T-helper 2 cell treated with Interferon-gamma antibody and Interleukin-4, amounts not matched to agents 100 ng/mL and 5 ng/mL, for 36 hours (primary cell): ENCODE data around the gene CAMTA1. TPM values are rescaled to one million over a fixed set of nuclear protein-coding genes. Genes with fewer than 3 reads are reported as not detected.

Source experiments
- intact Hi-C: fragments of 100-400 bp; cut with micrococcal nuclease; formaldehyde crosslinking; loops from one replicate; pipeline ENCODE4 v1.15.1; 2023
- total RNA-seq: library from RNA; stranded (reverse); gene quantifications from 2 replicates; pipeline ENCODE4 v1.2.3, GENCODE V29; 2022

The CAMTA1 gene
- total RNA-seq, 1 donor from 2014 or later, result 40.7 TPM

DNA sequence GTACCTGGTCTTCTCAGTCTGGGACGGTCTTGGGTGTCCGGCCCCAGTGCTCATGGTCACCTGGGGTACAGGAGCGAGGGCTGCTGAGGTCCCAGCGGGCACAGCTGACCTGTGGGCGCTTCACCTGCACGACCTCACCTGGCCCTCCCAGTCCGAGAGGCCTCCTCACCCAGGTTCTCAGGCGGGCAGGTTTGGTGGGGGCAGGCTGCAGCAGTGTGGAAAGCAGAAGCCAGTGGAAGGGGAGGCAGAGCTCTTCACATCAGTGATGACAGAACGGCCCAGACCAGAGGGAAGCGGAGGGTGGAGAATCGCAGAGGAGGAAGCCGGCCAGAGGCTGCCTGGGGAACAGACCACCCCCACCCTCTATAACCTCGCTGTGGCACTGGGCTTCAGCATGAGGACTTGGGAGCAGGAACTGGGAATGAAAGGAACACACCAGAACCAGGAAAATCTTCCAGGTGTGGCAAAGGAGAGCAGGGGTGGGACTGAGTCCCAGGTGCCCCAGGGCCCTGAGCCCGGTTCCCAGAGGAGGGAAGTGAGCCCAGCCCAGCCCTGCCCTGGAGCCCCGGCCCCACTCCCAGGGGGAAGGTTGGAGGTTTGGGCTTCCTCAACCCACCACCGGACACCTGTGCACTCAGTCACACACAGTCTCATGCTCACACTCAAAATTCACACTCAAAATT lies 720.7 kb downstream of the CAMTA1 start:
- intact Hi-C loops, result no loop called here

DNA sequence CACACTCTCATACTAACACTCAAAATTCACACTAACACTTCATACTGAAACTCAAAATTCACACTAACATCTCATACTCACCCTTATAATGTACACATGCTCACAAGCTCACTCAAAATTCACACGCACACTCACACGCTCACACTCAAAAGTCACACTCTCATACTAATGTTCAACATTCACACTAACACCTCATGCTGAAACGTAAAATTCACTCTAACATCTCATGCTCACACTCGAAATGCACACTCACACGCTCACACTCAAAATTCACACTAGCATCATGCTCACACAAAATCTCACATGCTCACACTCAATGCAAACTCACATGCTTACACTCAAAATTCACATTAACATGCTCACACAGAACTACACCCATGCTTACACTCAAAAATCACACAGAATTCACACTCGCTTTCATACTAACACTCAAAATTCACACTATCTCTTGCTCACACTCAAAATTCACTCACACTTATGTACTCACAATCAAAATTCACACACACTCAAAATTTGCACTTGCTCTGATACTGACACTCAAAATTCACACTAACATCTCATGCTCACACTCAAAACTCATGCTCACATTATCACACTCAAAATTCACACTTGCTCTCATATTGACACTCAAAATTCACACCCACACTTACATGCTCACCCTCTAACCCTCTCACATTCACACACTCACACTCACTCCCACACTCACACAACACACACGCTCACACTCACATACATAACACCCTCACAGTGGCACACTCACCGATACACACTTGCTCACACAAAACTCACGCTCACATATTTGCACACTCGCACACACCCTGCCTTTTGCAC lies 721.4 kb downstream of the CAMTA1 start:
- intact Hi-C loops, result no loop called here

DNA sequence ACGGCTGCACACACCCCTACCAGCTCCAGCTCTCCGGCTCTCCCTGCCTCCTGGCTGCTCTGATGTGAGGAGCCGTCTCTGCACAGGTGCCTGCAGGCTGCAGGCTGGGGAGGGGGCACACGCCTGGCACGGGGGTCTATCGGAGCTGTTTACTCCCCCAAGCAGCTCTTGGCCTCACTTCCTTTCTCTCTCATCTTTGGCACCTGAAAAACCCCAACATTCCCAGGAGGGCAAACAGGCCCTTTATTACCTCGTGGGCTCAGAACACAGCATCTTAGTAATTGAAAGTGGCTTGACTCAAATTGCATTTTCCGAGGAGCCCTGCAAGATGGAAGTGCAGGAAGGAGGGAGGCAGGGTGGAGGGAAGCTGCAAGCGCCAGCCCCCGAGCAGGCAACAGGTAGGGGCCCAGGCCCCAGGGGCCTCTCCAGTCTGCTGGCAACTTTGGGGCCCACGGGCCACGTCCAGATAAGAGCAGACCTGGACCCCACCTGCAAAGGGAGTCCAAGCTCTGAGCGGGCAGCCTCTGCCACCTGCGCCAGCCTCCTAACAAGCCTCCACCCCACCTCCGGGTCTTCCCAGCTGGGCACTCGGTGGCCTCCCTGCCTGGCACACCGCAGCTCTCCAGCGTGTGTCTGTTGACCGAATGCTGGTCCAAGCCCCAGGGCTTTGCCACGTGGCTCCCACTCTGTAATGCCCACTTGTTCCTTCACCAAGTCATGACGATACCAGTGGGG lies 722.2 kb downstream of the CAMTA1 start:
- intact Hi-C loops, result no loop called here

DNA sequence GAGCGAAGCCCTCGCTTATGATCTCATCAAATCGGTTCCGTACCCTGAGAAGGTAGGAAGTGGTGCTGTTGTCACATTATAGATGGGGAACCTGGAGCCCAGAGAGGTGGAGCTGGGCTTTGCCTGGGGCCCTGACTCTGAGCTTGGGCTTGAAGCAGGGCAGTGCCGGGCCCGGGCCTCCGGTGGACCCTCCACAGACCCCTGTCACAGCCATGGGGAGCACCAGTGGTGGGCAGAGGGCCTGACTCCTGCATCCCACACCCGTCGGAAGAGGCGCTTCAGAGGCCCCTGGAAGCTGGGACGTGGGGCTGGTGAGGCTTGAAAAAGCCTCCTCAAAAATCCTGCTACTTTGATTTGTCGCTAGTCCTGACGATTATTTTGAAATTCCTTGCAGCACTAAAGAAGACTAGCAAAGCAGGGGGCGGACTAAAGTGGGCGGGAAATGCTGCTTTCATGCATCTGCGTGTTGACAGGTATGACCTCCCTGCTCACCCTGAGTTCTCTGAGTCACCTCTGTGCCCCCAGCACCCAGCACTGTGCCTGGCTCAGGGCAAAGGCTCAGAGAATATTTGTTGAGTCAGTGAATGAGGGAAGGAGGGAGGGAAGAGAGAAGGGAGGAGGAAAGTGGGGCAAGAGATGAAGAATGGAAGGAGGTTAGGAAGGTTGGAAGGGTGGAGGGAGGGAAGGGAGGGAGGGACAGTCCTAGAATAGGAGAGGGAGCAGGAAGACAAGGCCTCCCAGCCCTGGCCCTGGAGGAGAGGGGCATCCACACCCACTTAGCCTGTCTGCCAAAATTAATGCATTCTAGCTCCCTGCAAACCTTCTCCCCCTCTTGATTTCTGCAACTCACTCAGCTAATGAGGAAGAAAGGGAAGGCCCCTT lies 723.0 kb downstream of the CAMTA1 start:
- intact Hi-C loops, result no loop called here

DNA sequence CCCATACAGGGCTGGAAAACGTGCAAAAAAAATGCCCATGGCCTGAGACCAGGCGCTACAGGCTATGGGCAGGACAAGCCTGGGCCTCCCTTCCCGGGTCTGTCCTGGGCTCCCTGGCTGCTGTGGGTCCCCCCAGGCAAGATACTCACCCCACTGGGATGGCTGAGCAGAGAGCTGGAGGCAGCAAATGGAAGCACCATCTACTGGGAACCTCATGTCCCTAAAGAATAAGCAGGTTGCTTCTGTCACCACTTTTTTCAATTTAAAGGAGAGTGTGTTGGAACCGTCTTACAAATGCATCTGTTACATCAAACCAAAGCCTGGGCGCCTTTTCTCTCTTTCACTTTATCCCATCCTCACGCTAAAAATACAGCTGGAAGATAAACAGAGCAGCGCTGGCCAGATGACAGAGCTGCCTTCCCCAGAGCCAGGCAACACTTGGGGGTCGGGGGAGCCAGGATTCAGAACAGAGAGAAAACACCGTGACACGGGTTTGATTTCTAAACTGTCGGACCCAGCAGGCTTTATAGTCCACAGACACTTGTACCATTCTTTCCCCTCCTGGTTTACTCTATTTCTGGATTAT lies 723.8 kb downstream of the CAMTA1 start:
- intact Hi-C loops, result no loop called here

DNA sequence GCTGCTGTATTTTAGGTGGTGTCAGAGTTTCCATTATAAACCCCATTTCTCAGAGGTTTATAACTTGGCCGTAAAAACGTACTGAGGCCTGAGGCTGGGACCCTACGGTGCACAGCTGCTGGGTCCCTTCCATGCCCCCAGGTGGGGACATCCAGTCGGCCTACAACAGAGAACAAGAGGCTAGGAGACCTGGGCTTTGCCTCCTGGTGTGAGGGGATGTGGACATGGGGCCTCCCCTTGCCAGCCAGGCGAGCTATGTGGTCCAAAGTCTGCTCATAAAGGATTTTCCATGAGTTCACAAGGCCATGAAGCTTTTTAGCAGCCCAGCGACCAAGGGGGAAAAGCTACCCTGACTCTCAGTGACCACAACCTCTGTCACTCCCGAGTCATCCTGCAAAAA lies 724.3 kb downstream of the CAMTA1 start:
- intact Hi-C loops, result no loop called here

DNA sequence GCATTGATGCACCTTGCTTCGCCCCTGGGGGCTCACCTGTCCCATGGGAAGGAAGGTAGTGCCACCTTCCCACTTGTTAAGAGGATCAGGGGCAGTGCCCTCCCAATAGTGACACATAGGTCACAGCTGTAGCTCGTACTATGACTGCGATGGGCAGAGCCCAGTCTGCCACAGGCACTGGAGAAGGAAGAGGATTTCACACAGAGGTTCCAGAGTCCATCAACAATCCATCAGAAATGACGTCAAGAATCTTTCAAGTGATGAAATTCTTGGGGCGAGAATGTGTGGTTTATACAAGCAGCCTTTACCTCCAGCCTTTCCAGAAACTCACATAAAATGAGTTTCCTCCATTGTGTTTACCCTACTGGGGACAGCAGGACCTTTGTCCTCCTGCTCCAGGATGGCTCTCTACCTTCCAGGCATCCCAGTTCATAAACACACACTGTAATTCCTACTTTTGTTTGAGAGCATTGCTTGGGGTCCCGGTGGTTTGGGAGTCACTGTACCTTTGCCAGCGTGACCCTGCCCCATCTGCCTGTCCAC lies 725.2 kb downstream of the CAMTA1 start:
- intact Hi-C loops, result no loop called here

DNA sequence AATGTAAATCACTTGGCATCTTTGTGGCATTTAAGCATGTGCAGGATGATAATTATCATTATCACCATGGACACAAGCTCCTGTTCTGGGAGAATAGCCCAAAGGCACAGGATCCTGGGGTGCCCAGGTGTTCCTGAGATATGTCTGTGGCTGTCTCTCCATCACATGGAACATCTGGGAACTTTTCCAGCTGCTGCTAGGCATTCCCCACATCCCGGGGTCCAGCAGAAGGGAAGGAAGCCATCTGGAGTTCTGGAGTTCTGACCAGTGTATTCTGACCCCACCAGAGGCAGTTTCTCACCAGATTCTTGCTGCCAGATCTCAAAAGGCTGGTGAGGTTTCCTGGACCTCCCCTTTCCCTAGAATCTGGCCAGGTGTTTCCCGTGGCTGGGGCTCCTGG lies 726.1 kb downstream of the CAMTA1 start:
- intact Hi-C loops, result no loop called here

DNA sequence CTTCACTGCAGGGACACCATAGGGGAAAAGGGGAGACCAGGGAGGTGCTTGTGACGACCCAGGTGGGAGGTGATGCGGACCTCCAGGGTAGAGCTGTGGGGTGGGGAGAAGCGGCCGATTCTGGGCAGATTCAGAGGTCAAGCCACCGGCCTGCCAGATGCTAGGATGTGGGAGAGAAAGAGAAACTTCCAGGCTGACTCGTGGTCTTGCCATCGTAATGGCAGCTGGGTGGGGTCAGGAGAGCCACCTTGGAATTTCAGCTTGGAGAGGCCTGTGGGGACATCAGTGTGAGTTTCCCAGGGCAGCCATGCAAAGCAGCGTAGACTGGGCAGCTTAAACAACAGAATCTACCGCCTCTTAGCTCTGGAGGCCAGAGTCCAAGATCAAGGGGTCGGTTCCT lies 727.8 kb downstream of the CAMTA1 start:
- intact Hi-C loops, result no loop called here

DNA sequence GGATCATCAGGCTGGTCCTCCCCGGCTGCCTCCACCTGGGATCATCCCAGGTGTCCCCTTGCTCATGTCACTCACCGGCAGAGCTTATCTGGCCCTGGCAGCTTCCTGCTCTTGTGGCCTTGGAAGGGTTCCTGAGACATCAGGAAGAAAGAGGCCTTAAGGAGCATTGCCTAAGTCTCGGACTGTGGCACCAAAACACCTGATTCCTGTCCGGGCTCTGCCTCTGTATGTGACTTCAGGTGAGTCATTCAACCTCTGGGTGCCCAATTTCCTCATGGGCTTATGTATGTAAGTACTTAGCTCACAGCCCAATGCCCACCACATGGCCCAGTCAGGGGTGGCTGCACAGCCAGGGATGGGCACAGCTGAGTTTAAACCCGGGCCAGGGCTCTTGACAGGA lies 729.9 kb downstream of the CAMTA1 start:
- intact Hi-C loops, result no loop called here

DNA sequence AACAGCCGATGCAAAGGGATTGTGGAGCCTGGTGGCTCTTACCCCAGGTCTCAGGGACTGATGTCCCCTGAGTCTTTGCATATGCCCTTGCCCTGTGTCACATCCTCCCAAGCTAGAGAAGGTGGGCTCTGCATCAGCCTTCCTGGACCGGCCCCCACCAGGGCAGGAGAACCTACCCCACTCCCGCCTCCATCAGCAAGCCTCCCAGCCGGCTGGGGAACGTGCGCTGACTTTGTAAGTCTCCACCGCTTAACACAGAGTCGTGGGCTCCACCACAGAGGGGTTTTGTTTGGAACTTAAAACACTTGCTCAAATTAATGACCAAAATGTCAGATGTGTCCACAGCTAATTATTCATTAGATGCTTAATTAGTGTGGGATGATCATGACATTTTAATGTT lies 730.6 kb downstream of the CAMTA1 start:
- intact Hi-C loops, result no loop called here

DNA sequence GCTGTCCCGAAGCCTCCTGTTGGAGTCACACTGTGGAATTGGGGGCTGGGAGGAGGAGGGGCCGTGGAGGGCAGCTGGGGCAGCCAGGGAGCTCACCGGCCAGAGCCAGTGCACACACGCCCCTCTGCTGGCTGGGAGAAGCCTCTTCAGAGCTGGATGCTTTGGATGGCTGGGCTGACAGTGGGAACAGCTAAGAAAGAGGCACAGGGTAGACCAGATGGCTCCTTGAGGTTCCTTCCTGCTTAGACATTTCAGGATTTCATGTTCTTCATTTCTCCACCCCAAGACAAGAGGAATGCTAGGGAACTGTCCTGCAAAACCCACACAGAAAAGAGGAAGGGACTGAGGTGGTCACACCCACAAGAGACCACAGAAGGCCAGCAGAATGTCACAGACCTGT lies 731.1 kb downstream of the CAMTA1 start:
- intact Hi-C loops, result no loop called here

DNA sequence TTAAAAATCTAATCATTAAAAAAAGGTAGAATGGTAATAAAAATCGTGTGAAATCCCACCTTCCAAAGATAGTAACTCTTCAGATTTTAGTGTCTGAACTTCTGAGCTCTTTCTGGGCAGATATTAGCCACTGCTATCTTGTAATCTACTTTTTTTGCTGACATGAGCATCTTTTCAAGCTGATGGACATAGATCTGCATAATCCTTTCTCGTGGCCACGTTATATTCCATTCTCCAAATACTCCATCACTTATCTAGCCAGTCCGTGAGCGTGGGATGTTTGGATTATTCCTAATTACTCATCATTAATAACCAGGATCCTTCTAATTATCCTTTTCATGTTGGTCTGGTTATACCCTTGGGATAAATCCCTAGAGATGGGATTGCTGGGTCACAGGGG lies 731.7 kb downstream of the CAMTA1 start:
- intact Hi-C loops, result no loop called here

DNA sequence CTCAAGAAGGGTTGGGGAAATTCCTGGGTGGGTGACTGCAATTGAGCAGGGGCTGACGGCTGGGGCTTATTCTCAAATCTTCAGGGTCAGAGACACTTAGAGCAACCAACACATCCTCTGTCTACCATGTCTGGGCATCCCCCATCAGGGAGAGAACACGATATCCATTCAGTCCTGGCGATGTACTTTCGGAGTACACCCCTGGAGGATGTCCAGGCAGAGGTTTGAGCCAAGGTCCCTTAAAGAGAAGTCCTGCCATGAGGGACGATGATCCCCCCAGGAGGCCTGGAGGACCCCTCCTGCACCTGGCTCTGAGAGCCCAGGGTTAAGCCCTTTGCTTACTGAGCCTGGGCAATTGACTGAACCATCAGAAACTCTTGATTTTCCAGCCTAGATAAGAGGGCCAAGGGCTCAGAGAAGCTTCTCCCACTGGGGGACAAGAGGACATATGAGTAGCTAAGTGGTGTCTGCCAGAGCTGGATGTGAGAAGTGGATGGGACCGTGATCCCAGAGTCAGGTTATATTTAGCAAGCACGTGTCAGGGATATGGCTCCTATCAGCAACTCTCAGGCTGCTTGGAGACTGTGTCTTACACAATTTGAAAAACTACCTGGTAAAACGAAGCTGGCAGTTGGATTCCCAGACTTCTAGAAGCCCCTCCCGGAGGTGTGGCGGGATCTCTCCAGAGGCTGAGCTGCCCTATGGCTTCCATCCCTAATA lies 732.5 kb downstream of the CAMTA1 start:
- intact Hi-C loops, result no loop called here

DNA sequence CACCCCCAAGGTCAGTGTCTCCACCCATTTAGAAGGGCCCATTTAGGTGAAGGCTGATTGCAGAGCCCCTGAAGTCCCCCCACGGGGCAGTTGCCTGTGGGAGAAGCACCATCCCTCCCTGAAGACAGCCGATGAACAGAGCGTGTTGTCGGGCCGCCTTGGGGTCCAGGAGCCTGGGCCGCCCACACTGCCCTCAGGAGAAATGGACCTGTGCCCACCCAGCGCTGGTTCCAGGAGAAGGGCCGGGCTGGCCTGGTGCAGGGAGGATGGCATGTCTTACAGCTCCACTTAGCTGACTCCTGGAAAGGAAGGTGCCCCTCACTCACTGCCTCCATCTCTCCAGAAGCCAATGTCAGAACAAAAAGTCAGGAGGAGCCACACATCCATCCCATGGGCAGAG lies 733.2 kb downstream of the CAMTA1 start:
- intact Hi-C loops, result no loop called here

DNA sequence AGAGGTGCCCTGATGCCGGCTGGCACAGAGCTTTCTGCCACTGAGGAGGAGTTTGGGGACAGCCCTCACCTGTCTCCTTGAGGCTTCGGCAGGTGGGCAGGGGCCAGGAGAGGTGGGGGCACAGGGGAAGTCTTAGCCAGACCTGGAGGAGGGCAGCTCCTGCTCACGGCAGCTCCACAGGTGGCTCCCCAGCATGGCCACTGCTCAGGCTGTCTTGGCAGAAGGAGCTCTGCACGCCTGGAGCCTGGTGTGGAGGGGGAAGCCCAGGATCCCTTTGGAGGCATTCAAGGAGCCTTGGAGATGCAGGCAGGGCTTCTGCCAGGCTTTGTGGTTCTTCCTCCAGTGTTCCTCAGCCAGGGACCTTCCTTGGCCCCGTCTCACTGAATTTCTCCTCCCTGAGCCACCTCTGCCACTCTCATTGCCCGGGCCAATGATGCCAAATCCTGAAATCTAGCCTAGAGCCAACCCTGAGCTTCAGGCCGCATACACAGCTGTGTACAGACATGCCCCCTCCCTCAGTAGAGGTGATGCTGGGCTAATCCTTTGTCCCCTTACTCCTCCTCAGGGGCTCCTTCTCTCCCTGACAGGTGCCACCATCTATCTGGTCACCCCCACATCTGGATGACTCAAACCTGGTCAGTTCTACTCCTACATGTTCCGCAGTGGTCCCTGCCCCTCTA lies 734.1 kb downstream of the CAMTA1 start:
- intact Hi-C loops, result no loop called here

DNA sequence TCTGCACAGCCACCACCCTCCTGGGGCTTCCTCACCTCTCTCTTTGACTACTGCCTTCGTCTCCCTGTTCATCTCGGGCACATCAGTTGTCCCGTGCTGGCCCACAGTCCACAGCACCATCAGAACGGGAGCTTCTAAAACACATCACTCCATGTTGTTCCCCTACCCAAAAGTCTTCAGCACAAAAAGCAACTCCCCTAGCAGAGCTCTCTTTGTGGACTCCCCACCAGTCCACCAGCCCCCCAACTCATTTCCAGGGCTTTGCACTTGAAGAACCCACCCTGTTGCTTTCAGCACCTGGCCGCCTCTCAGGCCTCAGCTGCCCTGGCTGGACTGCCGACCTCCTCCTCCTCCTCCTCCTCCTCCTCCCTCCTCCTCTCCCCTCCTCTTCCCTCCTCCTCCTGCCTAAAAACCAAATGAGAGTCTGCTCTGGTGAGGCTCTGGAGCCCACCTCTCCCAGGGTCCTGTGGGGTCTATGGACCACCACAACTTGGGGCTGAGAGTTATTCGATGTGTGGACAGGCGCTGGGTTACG lies 734.7 kb downstream of the CAMTA1 start:
- intact Hi-C loops, result no loop called here

DNA sequence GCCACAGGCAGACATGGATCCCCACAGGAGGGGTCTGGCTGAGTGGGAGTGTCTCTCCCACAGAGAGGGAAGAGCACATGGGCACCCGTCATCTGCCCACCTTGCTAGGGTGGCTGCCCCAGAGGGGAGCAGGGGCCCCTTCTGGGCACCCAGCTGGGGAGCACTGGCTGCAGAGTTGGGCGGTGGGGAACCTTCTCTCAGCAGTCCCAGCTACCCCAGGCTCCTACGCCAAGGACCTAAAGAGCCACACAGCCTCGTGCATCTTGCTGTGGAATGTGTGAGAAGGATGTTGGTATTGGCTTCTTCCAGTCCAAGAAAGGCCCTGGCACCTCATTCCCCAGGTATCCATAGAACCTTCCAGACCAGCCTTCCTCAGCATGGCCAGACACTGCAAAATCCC lies 735.2 kb downstream of the CAMTA1 start:
- intact Hi-C loops, result no loop called here
